Measurements from ENCODE around the gene RAB38.

GRCh38 chr11:88158081-88158480 lies 17.2 kb downstream of the RAB38 start:
- TF ChIP-seq POLR2AphosphoS5 (IDR thresholded peaks at IDR 0.05; ENCODE audit: low read depth, low read length) = no peak
- TF ChIP-seq, protein P1, sequence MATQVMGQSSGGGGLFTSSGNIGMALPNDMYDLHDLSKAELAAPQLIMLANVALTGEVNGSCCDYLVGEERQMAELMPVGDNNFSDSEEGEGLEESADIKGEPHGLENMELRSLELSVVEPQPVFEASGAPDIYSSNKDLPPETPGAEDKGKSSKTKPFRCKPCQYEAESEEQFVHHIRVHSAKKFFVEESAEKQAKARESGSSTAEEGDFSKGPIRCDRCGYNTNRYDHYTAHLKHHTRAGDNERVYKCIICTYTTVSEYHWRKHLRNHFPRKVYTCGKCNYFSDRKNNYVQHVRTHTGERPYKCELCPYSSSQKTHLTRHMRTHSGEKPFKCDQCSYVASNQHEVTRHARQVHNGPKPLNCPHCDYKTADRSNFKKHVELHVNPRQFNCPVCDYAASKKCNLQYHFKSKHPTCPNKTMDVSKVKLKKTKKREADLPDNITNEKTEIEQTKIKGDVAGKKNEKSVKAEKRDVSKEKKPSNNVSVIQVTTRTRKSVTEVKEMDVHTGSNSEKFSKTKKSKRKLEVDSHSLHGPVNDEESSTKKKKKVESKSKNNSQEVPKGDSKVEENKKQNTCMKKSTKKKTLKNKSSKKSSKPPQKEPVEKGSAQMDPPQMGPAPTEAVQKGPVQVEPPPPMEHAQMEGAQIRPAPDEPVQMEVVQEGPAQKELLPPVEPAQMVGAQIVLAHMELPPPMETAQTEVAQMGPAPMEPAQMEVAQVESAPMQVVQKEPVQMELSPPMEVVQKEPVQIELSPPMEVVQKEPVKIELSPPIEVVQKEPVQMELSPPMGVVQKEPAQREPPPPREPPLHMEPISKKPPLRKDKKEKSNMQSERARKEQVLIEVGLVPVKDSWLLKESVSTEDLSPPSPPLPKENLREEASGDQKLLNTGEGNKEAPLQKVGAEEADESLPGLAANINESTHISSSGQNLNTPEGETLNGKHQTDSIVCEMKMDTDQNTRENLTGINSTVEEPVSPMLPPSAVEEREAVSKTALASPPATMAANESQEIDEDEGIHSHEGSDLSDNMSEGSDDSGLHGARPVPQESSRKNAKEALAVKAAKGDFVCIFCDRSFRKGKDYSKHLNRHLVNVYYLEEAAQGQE (IDR thresholded peaks at IDR 0.05; ENCODE audit: insufficient read depth in 1 of 2, low read depth in 2 of 2, low read length in 1 of 2) = no peak
- no peak for TF ChIP-seq CTCF (IDR thresholded peaks at IDR 0.05)
